Common myeloid progenitor, CD34-positive (primary cell): Measurements from ENCODE around the gene PRR19.

Experiments used
- CTCF ChIA-PET: fragments of 350-600 bp; sonication (Branson Sonifier 250); formaldehyde crosslinking; loops from one replicate; lab custom pipeline; 2021; ENCODE audit warnings: antibody characterized with exemption; lab: Charles Lee
- POLR2A ChIA-PET: fragments of 350-600 bp; sonication (Branson Sonifier 250); formaldehyde crosslinking; loops from one replicate; lab custom pipeline; 2021; ENCODE audit warnings: antibody characterized with exemption; lab: Charles Lee
- DNase-seq, 3 donors: peaks; one replicate each; pipeline versions ENCODE4 v3.0.0 to v3.0.0-alpha.2; 2013
- H3K27ac ChIP-seq, 2 experiments: 1 replicate in 1 of 2; 2 replicates in 1 of 2; pipeline ENCODE4 v1.7.0; 2013; ENCODE audit warnings: inconsistent platforms in 2 of 2, low read length in 2 of 2, mild to moderate bottlenecking in 2 of 2, low read depth in 1 of 2, moderate library complexity in 1 of 2; ENCODE audit not compliant: severe bottlenecking in 2 of 2, insufficient read depth in 1 of 2, poor library complexity in 1 of 2
- H3K27me3 ChIP-seq, 5 experiments: replicated peaks in 2 of 5; 1 replicate in 3 of 5; 2 replicates in 2 of 5; pipeline versions ENCODE4 v1.6.1 to v1.7.0; 2013; ENCODE audit warnings: low read length in 4 of 5, mild to moderate bottlenecking in 2 of 5, moderate library complexity in 2 of 5, inconsistent platforms in 1 of 5; ENCODE audit not compliant: insufficient read depth in 5 of 5, control insufficient read depth in 4 of 5
- H3K36me3 ChIP-seq, 4 experiments: 1 replicate in 2 of 4; 2 replicates in 2 of 4; pipeline versions ENCODE4 v1.6.1 to v1.7.0; 2013; ENCODE audit warnings: low read length in 3 of 4, control low read depth in 1 of 4, mild to moderate bottlenecking in 1 of 4; ENCODE audit not compliant: control insufficient read depth in 4 of 4, insufficient read depth in 4 of 4
- H3K4me1 ChIP-seq, 4 experiments: 1 replicate in 3 of 4; 2 replicates in 1 of 4; pipeline versions ENCODE4 v1.6.1 to v1.7.1; 2013; ENCODE audit warnings: low read length in 3 of 4, mild to moderate bottlenecking in 3 of 4, control low read depth in 1 of 4, inconsistent platforms in 1 of 4, moderate library complexity in 1 of 4; ENCODE audit not compliant: control insufficient read depth in 4 of 4, insufficient read depth in 4 of 4; ENCODE audit errors: control extremely low read depth in 1 of 4
- H3K4me3 ChIP-seq, 7 experiments: 1 replicate in 4 of 7; 2 replicates in 3 of 7; pipeline versions ENCODE4 v1.5.1 to v1.7.0; 2013; ENCODE audit warnings: mild to moderate bottlenecking in 7 of 7, low read length in 6 of 7, moderate library complexity in 6 of 7, inconsistent platforms in 2 of 7, low read depth in 2 of 7, control low read depth in 1 of 7; ENCODE audit not compliant: insufficient read depth in 4 of 7, control insufficient read depth in 1 of 7; ENCODE audit errors: extremely low read depth in 1 of 7
- H3K9me3 ChIP-seq, 5 experiments: 1 replicate in 4 of 5; 2 replicates in 1 of 5; pipeline versions ENCODE4 v1.6.1 to v1.7.1; 2013; ENCODE audit warnings: low read length in 4 of 5, mild to moderate bottlenecking in 2 of 5, inconsistent platforms in 1 of 5, low read depth in 1 of 5, moderate library complexity in 1 of 5; ENCODE audit not compliant: control insufficient read depth in 4 of 5, insufficient read depth in 2 of 5; ENCODE audit errors: control extremely low read depth in 1 of 5
- WGBS: methylation state at CpG from one replicate; pipeline ENCODE4 v1.1.5; 2013; ENCODE audit not compliant: insufficient coverage; 5-methylcytosine and 5-hydroxymethylcytosine counted together

PRR19 gene

GRCh38 chr19:42287017-42287826 lies 14.7 kb upstream of the PRR19 start:
- CTCF ChIA-PET = interaction anchor here (1.0 to 1.8 kb wide), 3 partner anchors 12 to 178 kb away, joined by 3 to 5 read pairs (median 3); partner anchors contain the start of gene POU2F2
- Histone ChIP-seq H3K4me1 (peaks cover 9 to 39% (median 37%) of the 10 kb centered on the region in 4 experiments), H3K27me3 (no peaks in the 10 kb centered on the region), H3K4me3 (peak overlapping the region in 1 of 7 experiments; percentile 30), H3K27ac (no peak overlapping the region), H3K36me3 (peaks cover 8 to 61% (median 44%) of the 10 kb centered on the region in 4 experiments), H3K9me3 (no peaks in the 10 kb centered on the region)
- POLR2A ChIA-PET = no interaction called here
- WGBS = 95% methylated on average over 19 of the region's 30 CpGs
- no peak for DNase-seq

GRCh38 chr19:42287827-42288107 lies 14.2 kb upstream of the PRR19 start:
- POLR2A ChIA-PET = no interaction called here
- CTCF ChIA-PET = interaction anchor here (0.9 to 1.8 kb wide), 5 partner anchors 12 to 179 kb away, joined by 3 to 6 read pairs (median 3); partner anchors contain the start of gene POU2F2

GRCh38 chr19:42288387-42288786 lies 13.5 kb upstream of the PRR19 start:
- peak in 1 of 3 donors; percentile 48 for DNase-seq
- Histone ChIP-seq H3K4me1 (peaks cover 6 to 27% (median 25%) of the 10 kb centered on the region in 4 experiments), H3K9me3 (no peaks in the 10 kb centered on the region), H3K4me3 (no peak overlapping the region), H3K36me3 (peaks cover 12 to 72% (median 53%) of the 10 kb centered on the region in 4 experiments), H3K27ac (no peak overlapping the region), H3K27me3 (no peaks in the 10 kb centered on the region)
- CTCF ChIA-PET = interaction anchor here (0.9 to 2.6 kb wide), 11 partner anchors 10 to 196 kb away, joined by 3 to 12 read pairs (median 3); no protein-coding TSS in a partner anchor
- WGBS = 78% methylated on average over 4 of the region's 4 CpGs
- POLR2A ChIA-PET = no interaction called here

More at GRCh38 chr19:42287827-42288107, 14.2 kb upstream of the PRR19 start:
- H3K4me3 ChIP-seq = no peak overlapping the region
- WGBS = 96% methylated on average over 10 of the region's 10 CpGs
- peaks cover 9 to 66% (median 49%) of the 10 kb centered on the region in 4 experiments for H3K36me3 ChIP-seq
- no peak for DNase-seq
- no peak overlapping the region for H3K27ac ChIP-seq
- peaks cover 6 to 33% (median 32%) of the 10 kb centered on the region in 4 experiments for H3K4me1 ChIP-seq
- no peaks in the 10 kb centered on the region for H3K9me3 ChIP-seq
- H3K27me3 ChIP-seq = no peaks in the 10 kb centered on the region

GRCh38 chr19:42288881-42289555 lies 12.9 kb upstream of the PRR19 start:
- POLR2A ChIA-PET = no interaction called here

GRCh38 chr19:42289556-42290041 lies 12.3 kb upstream of the PRR19 start:
- no peak for DNase-seq
- CTCF ChIA-PET = interaction anchor here (0.5 to 2.6 kb wide), 14 partner anchors 8 to 198 kb away, joined by 3 to 12 read pairs (median 4); partner anchors contain the start of genes PAFAH1B3 and PRR19
- Histone ChIP-seq H3K9me3 (no peaks in the 10 kb centered on the region), H3K4me3 (no peak overlapping the region), H3K27me3 (no peaks in the 10 kb centered on the region), H3K36me3 (peaks cover 15 to 84% (median 62%) of the 10 kb centered on the region in 4 experiments), H3K4me1 (peaks cover 6 to 24% (median 22%) of the 10 kb centered on the region in 4 experiments), H3K27ac (peak overlapping the region in 1 of 2 experiments; percentile 20)
- POLR2A ChIA-PET = no interaction called here
- WGBS = 100% methylated on average over 5 of the region's 8 CpGs

More at GRCh38 chr19:42288881-42289555, 12.9 kb upstream of the PRR19 start:
- H3K9me3 ChIP-seq = no peaks in the 10 kb centered on the region
- CTCF ChIA-PET = interaction anchor here (0.6 to 2.6 kb wide), 15 partner anchors 9 to 197 kb away, joined by 3 to 12 read pairs (median 3); partner anchors contain the start of genes PAFAH1B3 and PRR19
- WGBS = 93% methylated on average over 19 of the region's 22 CpGs
- no peaks in the 10 kb centered on the region for H3K27me3 ChIP-seq
- H3K4me3 ChIP-seq = no peak overlapping the region
- peaks cover 12 to 79% (median 58%) of the 10 kb centered on the region in 4 experiments for H3K36me3 ChIP-seq
- no peak overlapping the region for H3K27ac ChIP-seq
- no peak for DNase-seq
- peaks cover 6 to 25% (median 23%) of the 10 kb centered on the region in 4 experiments for H3K4me1 ChIP-seq

GRCh38 chr19:42290136-42290522 lies 11.8 kb upstream of the PRR19 start:
- Histone ChIP-seq H3K4me3 (no peak overlapping the region), H3K4me1 (peaks cover 3 to 18% (median 18%) of the 10 kb centered on the region in 4 experiments), H3K36me3 (peaks cover 17 to 89% (median 64%) of the 10 kb centered on the region in 4 experiments), H3K9me3 (no peaks in the 10 kb centered on the region), H3K27ac (no peak overlapping the region), H3K27me3 (no peaks in the 10 kb centered on the region)
- DNase-seq = no peak
- 97% methylated on average over 6 of the region's 13 CpGs for WGBS
- ChIA-PET POLR2A (no interaction called here), CTCF (interaction anchor here (0.5 to 2.6 kb wide), 13 partner anchors 9 to 188 kb away, joined by 3 to 12 read pairs (median 4); partner anchors contain the start of genes PAFAH1B3 and PRR19)
